Motor neuron (in vitro differentiated cells): ENCODE measurements around the gene VAT1L. TPM values are rescaled to one million over a fixed set of nuclear protein-coding genes. Genes with fewer than 3 reads are reported as not detected.

ENCODE experiments used
- ATAC-seq, 8 experiments: fragments of 200-7000 bp; cut with Tn5 transposase; replicated peaks in 6 of 8; 2 replicates each; pipeline ENCODE4 v1.8.0; 2021; ENCODE audit warnings: mild to moderate bottlenecking in 8 of 8, moderate library complexity in 8 of 8
- H3K27ac ChIP-seq, 2 donors: fragments of 250-450 bp; sonication (Bioruptor Pico); 2 replicates each; pipeline ENCODE4 v1.9.0; 2021; ENCODE audit warnings: antibody characterized with exemption in 2 of 2, mild to moderate bottlenecking in 2 of 2, moderate library complexity in 1 of 2
- H3K4me1 ChIP-seq, 2 donors: fragments of 250-450 bp; sonication (Bioruptor Pico); replicated peaks in 1 of 2; 2 replicates each; pipeline ENCODE4 v1.6.1; 2021; ENCODE audit warnings: antibody characterized with exemption in 2 of 2, mild to moderate bottlenecking in 2 of 2, moderate library complexity in 1 of 2
- H3K4me3 ChIP-seq, 5 donors: fragments of 250-450 bp; sonication (Bioruptor Pico); 2 replicates each; pipeline ENCODE4 v1.9.0; 2021; ENCODE audit warnings: antibody characterized with exemption in 5 of 5, mild to moderate bottlenecking in 5 of 5, moderate library complexity in 4 of 5
- WGBS, 10 experiments: fragments of 450-650 bp; shearing (Covaris generic); methylation state at CpG; one replicate each; pipeline ENCODE4 v1.0.0; 2022; 5-methylcytosine and 5-hydroxymethylcytosine counted together
- in situ Hi-C, 9 experiments: fragments of 400-800 bp; cut with MboI; loops; one replicate each; pipeline ENCODE4 v1.15.0; 2021; ENCODE audit warnings: low sequenced_read_pairs in 9 of 9, low pct_unique_long_range_greater_than_20kb in 2 of 9; ENCODE audit not compliant: unreplicated experiment in 9 of 9
- total RNA-seq, 8 experiments: library from RNA; unstranded; fragments of 300-600 nt; gene quantifications; 2 replicates each; pipeline versions ENCODE4 v1.2.3 to v1.2.4, GENCODE V29; 2022

Gene VAT1L
- total RNA-seq, 8 experiments from 2014 or later, result 0.17 to 195 (median 16.1) TPM

GRCh38 chr16:77761204-77761603, 27.2 kb upstream of the VAT1L start:
- Histone ChIP-seq H3K27ac (no peak overlapping the region), H3K4me3 (no peak overlapping the region), H3K4me1 (peaks cover 0 to 8% of the 10 kb centered on the region in 2 donors)
- WGBS, 10 experiments, result 83 to 100% (median 83%) methylated on average over 1 of the region's 1 CpG; no CpG with 5 or more reads in 7 of the 10 experiments
- in situ Hi-C loops, result no loop called here
- ATAC-seq, result no peak

DNA sequence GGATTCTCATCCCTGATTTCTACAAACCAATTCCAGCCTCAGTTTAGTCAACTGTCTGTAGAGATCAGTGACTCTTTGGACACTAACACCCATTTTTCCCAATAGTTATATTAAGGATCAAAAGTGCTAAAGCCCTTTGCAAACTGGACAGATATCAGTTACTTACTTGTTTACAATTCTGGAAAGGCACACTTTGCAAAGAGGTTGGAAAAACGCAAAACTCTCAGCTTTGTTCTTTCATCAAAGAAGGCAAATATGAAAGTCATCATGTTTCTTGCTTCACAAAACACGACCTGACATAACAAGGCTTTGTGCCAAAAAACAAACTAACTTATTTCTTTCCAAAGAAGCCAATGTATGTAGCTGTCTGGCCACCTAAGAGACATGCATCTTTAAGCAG, 26.1 kb upstream of the VAT1L start:
- no peak overlapping the region for H3K4me3 ChIP-seq
- ATAC-seq, result no peak
- no peak overlapping the region for H3K27ac ChIP-seq
- H3K4me1 ChIP-seq, result peaks cover 0 to 8% of the 10 kb centered on the region in 2 donors
- in situ Hi-C loops, result no loop called here
- 0 to 100% (median 57%) methylated on average over 1 to 2 of the region's 2 CpGs; no CpG with 5 or more reads in 2 of the 10 experiments for WGBS, 10 experiments

DNA sequence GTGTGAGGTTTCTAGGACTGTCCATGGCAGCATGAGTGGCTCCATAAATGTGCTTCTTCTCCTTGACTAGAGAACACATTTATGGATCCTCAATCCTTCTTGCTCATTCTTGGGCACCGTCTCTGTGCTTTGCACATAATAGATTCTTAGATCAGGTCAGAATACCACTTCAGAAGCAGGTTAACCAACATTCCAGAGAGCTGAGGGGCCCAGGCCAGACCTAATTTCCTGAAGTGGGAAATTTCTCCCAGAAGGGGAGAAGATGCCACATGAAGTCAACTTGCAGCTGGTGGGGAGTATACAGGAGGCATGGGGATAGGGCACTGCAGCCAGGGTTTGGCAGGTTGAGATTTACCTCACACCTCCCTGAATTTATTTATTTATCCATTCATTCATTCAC, 24.4 kb upstream of the VAT1L start:
- no peak for ATAC-seq
- 86 to 100% (median 88%) methylated on average over 1 of the region's 1 CpG; no CpG with 5 or more reads in 7 of the 10 experiments for WGBS, 10 experiments
- Histone ChIP-seq H3K27ac (no peak overlapping the region), H3K4me1 (peaks cover 0 to 8% of the 10 kb centered on the region in 2 donors), H3K4me3 (no peak overlapping the region)
- in situ Hi-C loops, result no loop called here

- ATAC-seq, result peak in 1 of 8 experiments; percentile 44
- Histone ChIP-seq H3K4me1 (no peaks in the 10 kb centered on the region), H3K27ac (no peak overlapping the region), H3K4me3 (no peak overlapping the region)
- in situ Hi-C loops, result no loop called here
- 20 to 100% (median 92%) methylated on average over 1 to 3 of the region's 4 CpGs; no CpG with 5 or more reads in 4 of the 10 experiments for WGBS, 10 experiments
These were observed 21.2 kb upstream of the VAT1L start for GRCh38 chr16:77767211-77767610.

GRCh38 chr16:77767826-77768225, 20.5 kb upstream of the VAT1L start:
- no peaks in the 10 kb centered on the region for H3K4me1 ChIP-seq
- WGBS, 10 experiments, result 53 to 100% (median 90%) methylated on average over 2 to 3 of the region's 3 CpGs
- in situ Hi-C loops, result no loop called here
- no peak overlapping the region for H3K4me3 ChIP-seq
- no peak for ATAC-seq
- H3K27ac ChIP-seq, result no peak overlapping the region

DNA sequence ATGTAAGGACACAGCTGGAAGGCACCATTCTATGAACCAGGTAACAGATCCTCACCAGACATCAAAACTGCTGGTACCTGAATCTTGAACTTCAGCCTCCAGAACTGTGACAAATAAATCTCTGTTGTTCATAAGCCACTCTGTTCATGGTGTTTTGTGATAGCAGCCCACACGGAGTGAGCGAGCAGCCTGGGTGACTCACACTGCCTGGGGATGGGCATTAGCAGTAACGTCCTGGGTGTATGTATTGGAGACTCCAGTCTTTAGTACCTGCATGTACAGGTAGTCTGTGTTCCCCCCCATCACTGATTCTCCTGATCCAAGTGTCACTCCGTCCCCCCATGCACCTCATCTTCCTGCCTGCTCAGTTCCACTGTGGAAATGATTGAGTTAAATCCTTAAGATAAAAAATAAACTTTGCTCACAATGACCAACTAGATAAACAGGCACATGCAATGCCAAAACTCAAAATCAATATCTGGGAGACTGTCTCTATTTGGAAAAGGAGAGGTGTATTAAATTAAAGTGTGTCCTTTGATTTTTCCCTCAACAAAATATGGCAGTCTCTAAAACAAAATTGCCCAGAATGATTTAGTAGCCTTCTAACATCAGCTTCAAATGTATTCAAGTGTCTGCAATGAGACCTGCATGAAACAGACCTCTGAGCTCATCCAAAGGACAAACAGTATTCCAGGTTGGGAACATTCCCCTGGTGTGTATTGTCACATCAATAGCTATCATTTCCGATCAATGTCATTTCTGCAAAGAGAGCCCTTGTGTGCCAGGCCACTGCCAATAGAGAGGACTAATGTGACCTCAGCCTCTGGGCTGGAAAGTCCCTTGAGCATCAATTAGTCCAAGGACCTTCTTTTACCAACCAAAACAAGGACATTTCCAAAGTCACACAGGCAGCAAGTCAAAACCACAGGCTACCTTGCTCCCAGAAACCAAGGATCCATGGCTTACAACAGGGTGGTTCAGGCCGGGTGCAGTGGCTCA, 12.2 kb upstream of the VAT1L start:
- H3K4me1 ChIP-seq, result no peaks in the 10 kb centered on the region
- in situ Hi-C loops, result no loop called here
- peak in 2 of 8 experiments; percentile 48 to 56 for ATAC-seq
- no peak overlapping the region for H3K4me3 ChIP-seq
- WGBS, 10 experiments, result 10 to 90% (median 83%) methylated on average over 1 to 6 of the region's 6 CpGs; no CpG with 5 or more reads in 2 of the 10 experiments
- no peak overlapping the region for H3K27ac ChIP-seq

DNA sequence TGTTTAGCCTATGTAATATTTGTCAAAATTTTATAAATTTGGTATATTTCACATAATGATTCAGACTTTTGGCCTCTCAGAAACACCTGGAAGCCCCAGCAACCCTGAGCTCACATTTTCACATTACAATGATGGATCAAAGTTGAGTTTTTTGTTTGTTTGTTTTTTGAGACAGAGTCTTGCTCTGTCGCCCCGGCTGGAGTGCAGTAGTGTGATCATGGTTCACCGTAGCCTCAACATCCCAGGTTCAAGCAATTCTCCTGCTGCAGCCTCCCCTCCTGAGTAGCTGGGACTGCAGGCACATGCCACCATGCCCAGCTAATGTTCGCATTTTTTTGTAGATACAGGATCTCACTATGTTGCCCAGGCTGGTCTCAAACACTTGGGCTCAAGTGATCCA, 10.6 kb upstream of the VAT1L start:
- Histone ChIP-seq H3K4me3 (no peak overlapping the region), H3K27ac (no peak overlapping the region), H3K4me1 (no peaks in the 10 kb centered on the region)
- WGBS, 10 experiments, result 80 to 100% (median 91%) methylated on average over 1 to 4 of the region's 4 CpGs; no CpG with 5 or more reads in 3 of the 10 experiments
- in situ Hi-C loops, result no loop called here
- no peak for ATAC-seq

DNA sequence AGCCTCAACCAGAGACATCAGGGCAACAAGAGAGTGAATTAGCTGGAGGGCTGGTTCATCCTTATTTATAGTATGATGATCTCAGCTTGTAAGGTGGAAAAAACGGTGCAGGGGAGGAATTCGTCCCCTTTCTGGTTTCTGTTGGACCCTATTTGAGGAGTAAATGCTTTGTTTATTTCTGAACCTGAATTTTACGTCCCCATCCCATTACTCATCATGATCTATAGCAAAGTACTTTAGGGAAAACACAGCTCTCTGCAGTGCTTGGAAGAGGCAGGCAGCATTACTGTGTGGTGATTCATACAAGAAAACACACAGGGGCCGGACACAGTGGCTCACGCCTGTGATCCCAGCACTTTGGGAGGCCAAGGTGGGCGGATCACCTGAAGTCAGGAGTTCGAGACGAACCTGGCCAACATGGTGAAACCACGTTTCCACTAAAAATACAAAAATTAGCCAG, 8.0 kb upstream of the VAT1L start:
- H3K4me3 ChIP-seq, result no peak overlapping the region
- ATAC-seq, result peak in 7 of 8 experiments; percentile 61 to 98 (median 95)
- in situ Hi-C loops, result no loop called here
- H3K4me1 ChIP-seq, result no peaks in the 10 kb centered on the region
- no peak overlapping the region for H3K27ac ChIP-seq
- 0 to 100% (median 67%) methylated on average over 1 to 7 of the region's 9 CpGs; no CpG with 5 or more reads in 2 of the 10 experiments for WGBS, 10 experiments

GRCh38 chr16:77781091-77781490, 7.3 kb upstream of the VAT1L start:
- in situ Hi-C loops, result no loop called here
- H3K4me3 ChIP-seq, result no peak overlapping the region
- no peak overlapping the region for H3K27ac ChIP-seq
- ATAC-seq, result no peak
- no peaks in the 10 kb centered on the region for H3K4me1 ChIP-seq

DNA sequence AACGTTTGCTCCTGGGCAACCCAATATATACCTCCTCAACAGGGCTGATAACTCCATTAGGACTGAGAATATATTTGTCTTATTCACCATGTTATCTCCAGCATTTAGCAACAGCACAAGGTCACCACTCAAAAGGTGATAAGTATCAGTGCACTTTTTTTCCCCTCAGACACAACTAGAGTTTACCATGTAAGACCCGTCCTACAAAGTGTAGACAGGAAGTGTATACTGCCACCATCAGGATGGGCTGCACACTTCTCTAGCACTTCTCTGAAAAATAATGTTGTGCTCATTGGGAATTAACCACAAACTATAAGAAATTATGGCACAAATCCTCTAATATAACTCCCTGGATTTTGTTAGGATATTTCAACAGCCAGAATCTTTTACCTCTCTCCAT, 5.7 kb upstream of the VAT1L start:
- WGBS, 10 experiments, result 20 to 100% (median 61%) methylated on average over 1 to 2 of the region's 2 CpGs; no CpG with 5 or more reads in 3 of the 10 experiments
- Histone ChIP-seq H3K27ac (no peak overlapping the region), H3K4me1 (no peaks in the 10 kb centered on the region), H3K4me3 (no peak overlapping the region)
- ATAC-seq, result peak in 1 of 8 experiments; percentile 17
- in situ Hi-C loops, result no loop called here

DNA sequence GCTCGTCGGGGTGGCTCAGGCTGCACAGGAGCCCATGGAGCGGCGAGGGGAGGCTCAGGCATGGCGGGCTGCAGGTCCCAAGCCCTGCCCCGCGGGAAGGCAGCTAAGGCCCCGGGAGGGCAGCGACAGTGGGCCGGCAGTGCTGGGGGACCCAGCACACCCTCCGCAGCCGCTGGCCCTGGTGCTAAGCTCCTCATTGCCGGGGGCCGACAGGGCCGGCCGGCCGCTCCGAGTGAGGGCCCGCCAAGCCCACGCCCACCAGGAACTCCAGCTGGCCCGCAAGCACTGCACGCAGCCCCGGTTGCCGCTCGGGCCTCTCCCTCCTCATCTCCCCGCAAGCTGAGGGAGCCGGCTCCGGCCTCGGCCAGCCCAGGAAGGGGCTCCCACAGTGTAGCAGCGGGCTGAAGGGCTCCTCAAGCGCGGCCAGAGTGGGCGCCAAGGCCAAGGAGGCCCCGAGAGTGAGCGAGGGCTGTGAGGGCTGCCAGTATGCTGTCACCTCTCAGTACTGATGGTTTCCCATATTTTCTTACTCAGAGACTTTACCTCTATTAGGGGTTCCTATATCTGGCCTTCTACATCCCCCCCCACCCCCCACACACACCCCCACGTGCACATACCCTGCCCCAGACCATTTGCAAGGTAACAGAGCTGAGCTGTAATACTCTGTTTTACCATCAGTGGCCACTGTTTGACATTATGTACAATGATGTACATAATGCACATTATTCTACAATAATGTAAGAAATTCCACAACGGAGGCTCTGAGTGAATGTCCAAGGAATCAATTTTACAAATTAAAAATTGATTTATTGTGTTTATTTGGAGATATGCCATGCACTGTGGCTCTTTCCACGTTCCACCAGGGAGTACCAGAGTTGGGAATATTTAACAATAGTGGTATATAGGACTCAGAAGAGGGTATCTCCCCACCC, 3.7 kb upstream of the VAT1L start:
- Histone ChIP-seq H3K4me1 (peaks cover 0 to 3% of the 10 kb centered on the region in 2 donors), H3K27ac (no peak overlapping the region), H3K4me3 (no peak overlapping the region)
- no peak for ATAC-seq
- 0 to 100% (median 83%) methylated on average over 1 to 6 of the region's 38 CpGs; no CpG with 5 or more reads in 5 of the 10 experiments for WGBS, 10 experiments
- in situ Hi-C loops, result no loop called here

GRCh38 chr16:77785373-77785764, 3.0 kb upstream of the VAT1L start:
- in situ Hi-C loops, result no loop called here
- 70 to 100% (median 90%) methylated on average over 1 to 2 of the region's 2 CpGs; no CpG with 5 or more reads in 1 of the 10 experiments for WGBS, 10 experiments
- no peak for ATAC-seq
- H3K4me1 ChIP-seq, result peaks cover 2 to 6% of the 10 kb centered on the region in 2 donors
- H3K27ac ChIP-seq, result no peak overlapping the region
- no peak overlapping the region for H3K4me3 ChIP-seq
